ENCODE results near the gene ENTPD6. TPM values are rescaled to one million over a fixed set of nuclear protein-coding genes. Genes with fewer than 3 reads are reported as not detected.

The ENTPD6 gene
- total and polyA plus RNA-seq, 2 donors (not counting 1 experiment from before 2014, with no cell fraction given): 64.4 to 79.8 TPM

DNA sequence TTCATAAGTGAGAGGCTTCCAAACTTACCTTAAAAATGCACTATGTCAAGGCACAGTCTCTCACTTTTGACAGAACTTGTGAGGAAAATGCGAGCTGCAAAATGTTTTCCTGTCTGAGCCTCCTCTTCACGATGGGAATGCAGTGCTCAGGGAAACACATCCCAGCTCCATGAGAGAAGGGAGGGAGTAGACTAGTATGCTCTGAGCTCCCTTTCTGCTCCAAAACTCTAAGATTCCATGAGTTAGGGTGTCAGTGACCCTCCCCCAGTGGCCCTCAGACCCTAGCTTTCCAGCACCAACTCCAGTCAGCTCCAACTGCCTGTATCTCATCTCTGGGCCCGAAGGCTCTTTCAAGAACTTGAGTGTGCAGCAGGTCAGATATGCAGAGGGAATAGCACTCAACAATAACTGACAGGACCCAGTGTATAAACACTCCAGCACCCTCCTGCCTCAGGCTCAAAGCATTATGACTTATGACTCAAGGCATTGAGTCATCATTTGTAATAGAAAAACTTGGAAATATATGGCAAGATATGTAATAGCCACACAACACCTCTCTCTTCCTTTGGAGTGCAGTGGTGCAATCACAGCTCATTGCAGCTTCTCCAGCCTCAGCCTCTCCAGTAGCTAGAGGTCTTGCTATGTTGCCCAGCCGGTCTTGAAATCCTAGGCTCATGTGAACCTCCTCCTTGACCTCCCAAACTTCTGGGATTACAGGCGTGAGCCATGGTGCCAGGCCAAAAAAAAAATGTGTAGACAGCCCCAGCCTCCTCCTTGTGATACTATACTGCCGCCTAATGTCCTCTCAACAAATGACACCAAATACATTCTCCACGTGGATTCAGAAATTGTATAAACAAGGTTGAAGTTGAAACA is 16.7 kb upstream of the ENTPD6 start:
- peak overlapping the region; percentile 13 for H2AFZ ChIP-seq (ENCODE audit: insufficient read depth, low read depth, low read length, poor library complexity, severe bottlenecking)

More for the DNA sequence above, 16.7 kb upstream of the ENTPD6 start:
- TF ChIP-seq, protein P1, sequence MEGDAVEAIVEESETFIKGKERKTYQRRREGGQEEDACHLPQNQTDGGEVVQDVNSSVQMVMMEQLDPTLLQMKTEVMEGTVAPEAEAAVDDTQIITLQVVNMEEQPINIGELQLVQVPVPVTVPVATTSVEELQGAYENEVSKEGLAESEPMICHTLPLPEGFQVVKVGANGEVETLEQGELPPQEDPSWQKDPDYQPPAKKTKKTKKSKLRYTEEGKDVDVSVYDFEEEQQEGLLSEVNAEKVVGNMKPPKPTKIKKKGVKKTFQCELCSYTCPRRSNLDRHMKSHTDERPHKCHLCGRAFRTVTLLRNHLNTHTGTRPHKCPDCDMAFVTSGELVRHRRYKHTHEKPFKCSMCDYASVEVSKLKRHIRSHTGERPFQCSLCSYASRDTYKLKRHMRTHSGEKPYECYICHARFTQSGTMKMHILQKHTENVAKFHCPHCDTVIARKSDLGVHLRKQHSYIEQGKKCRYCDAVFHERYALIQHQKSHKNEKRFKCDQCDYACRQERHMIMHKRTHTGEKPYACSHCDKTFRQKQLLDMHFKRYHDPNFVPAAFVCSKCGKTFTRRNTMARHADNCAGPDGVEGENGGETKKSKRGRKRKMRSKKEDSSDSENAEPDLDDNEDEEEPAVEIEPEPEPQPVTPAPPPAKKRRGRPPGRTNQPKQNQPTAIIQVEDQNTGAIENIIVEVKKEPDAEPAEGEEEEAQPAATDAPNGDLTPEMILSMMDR (IDR thresholded peaks at IDR 0.05): peak; percentile 67
- TF ChIP-seq EZH2 (IDR thresholded peaks at IDR 0.05; ENCODE audit: borderline replicate concordance, insufficient read depth, low read depth, low read length, poor library complexity, severe bottlenecking): no peak
- intact Hi-C loops (cut with micrococcal nuclease): loop anchor here (1.0 kb wide), 1 partner anchor 184 kb away; no protein-coding TSS in a partner anchor
- WGBS (ENCODE audit: insufficient coverage): 61% methylated on average over 4 of the region's 7 CpGs
- peaks cover 4% of the 10 kb centered on the region for H3K27me3 Mint-ChIP-seq
- H3K9ac ChIP-seq (ENCODE audit: low read length): no peak overlapping the region
- H3K4me1 Mint-ChIP-seq: no peaks in the 10 kb centered on the region
- no peaks in the 10 kb centered on the region for H4K20me1 ChIP-seq (ENCODE audit: control insufficient read depth, insufficient read depth, low read length, poor library complexity, severe bottlenecking)
- no peaks in the 10 kb centered on the region for H3K27me3 ChIP-seq (replicated peaks in 1 of 4; ENCODE audit: control extremely low read depth in 1 of 4, control insufficient read depth in 3 of 4, insufficient read depth in 4 of 4, low read length in 3 of 4)
- no peaks in the 10 kb centered on the region for H3K4me1 ChIP-seq (ENCODE audit: control insufficient read depth in 2 of 2, insufficient read depth in 2 of 2, low read length in 2 of 2)
- no peak overlapping the region for H3K4me3 ChIP-seq (ENCODE audit: control extremely low read depth in 1 of 5, extremely low read depth in 1 of 5, insufficient read depth in 1 of 5, low read depth in 2 of 5, low read length in 4 of 5)
- ATAC-seq (ENCODE audit: low read depth): no peak
- peak; percentile 35 for DNase-seq
- no peaks in the 10 kb centered on the region for H3K9me3 ChIP-seq (ENCODE audit: control extremely low read depth in 1 of 3, control insufficient read depth in 2 of 3, insufficient read depth in 1 of 3, low read length in 2 of 3)
- H3K4me3 Mint-ChIP-seq: no peak overlapping the region
- no peaks in the 10 kb centered on the region for H3K9me3 Mint-ChIP-seq (ENCODE audit: insufficient read depth)
- no peaks in the 10 kb centered on the region for H3K36me3 ChIP-seq (replicated peaks in 1 of 2; ENCODE audit: control extremely low read depth in 1 of 2, control insufficient read depth in 1 of 2, extremely low read depth in 1 of 2, insufficient read depth in 2 of 2, low read length in 1 of 2)
- ChIA-PET CTCF (interaction anchor here (0.6 to 1.7 kb wide), 6 partner anchors 16 to 1021 kb away, joined by 3 to 8 read pairs (median 4); partner anchors contain the start of gene ENTPD6), POLR2A (no interaction called here)
- no peaks in the 10 kb centered on the region for H3K79me2 ChIP-seq (ENCODE audit: control insufficient read depth, insufficient read depth, low read length)
- H3K4me2 ChIP-seq (replicated peaks; ENCODE audit: low read depth, low read length, poor library complexity, severe bottlenecking): no peak overlapping the region
- H3K27ac Mint-ChIP-seq: no peak overlapping the region
- no peak overlapping the region for H3K27ac ChIP-seq (ENCODE audit: low read length in 2 of 2)

Data from B cell (primary cell).